K562 (cell line): ENCODE measurements around the gene CCDC106. TPM values are rescaled to one million over a fixed set of nuclear protein-coding genes. Genes with fewer than 3 reads are reported as not detected.

Experiments
- DIDO1 ChIP-seq: fragments of 450-650 bp; IDR thresholded peaks from 2 replicates; pipeline ENCODE4 v1.6.1; 2016; ENCODE audit warnings: low read depth, missing biosample characterization, missing genetic modification characterization
- ELF1 ChIP-seq: fragments of 200-800 bp; sonication (Bioruptor generic); IDR thresholded peaks from 2 replicates; pipeline ENCODE4 v1.6.1; 2016; ENCODE audit warnings: missing genetic modification characterization, missing compliant biosample characterization
- ETV5 ChIP-seq: sonication (generic); formaldehyde crosslinking; IDR thresholded peaks from 2 replicates; pipeline ENCODE4 v1.4.0; 2020; ENCODE audit warnings: low read depth, mild to moderate bottlenecking, missing genetic modification reagents
- JUNB ChIP-seq: fragments of 450-650 bp; formaldehyde crosslinking; conservative IDR thresholded peaks from 2 replicates; pipeline ENCODE4 v1.4.0; 2020; ENCODE audit warnings: mild to moderate bottlenecking
- KDM2B ChIP-seq: fragments of 250-450 bp; sonication (Bioruptor Pico); IDR thresholded peaks from 2 replicates; pipeline ENCODE4 v1.8.0; 2021; ENCODE audit warnings: mild to moderate bottlenecking, moderate library complexity
- SMC3 ChIP-seq: conservative IDR thresholded peaks from 2 replicates; pipeline ENCODE4 v1.6.1; 2011; ENCODE audit warnings: low read depth, low read length, improper control_type of control experiment; ENCODE audit not compliant: insufficient read depth
- TEAD2 ChIP-seq: fragments of 450-650 bp; IDR thresholded peaks from 2 replicates; pipeline ENCODE4 v1.6.1; 2016; ENCODE audit warnings: missing genetic modification characterization, control low read depth, missing compliant biosample characterization
- THRA ChIP-seq: fragments of 450-650 bp; IDR thresholded peaks from 2 replicates; pipeline ENCODE4 v1.6.1; 2017; ENCODE audit warnings: mild to moderate bottlenecking, moderate library complexity
- ZNF212 ChIP-seq: fragments of 450-650 bp; formaldehyde crosslinking; IDR thresholded peaks from 2 replicates; pipeline ENCODE4 v1.4.0; 2020; ENCODE audit warnings: mild to moderate bottlenecking
- ZNF695 ChIP-seq: fragments of 450-650 bp; formaldehyde crosslinking; IDR thresholded peaks from 2 replicates; pipeline ENCODE4 v1.4.0; 2020; ENCODE audit warnings: mild to moderate bottlenecking, moderate library complexity
- ZNF764 ChIP-seq: fragments of 250-450 bp; sonication (Bioruptor Pico); IDR thresholded peaks from 2 replicates; pipeline ENCODE4 v1.4.0; 2020; ENCODE audit warnings: low read depth, mild to moderate bottlenecking, moderate library complexity
- polyA plus RNA-seq, 8 experiments: library from polyadenylated mRNA; depleted of rRNA in 4 of 8; stranded (reverse) in 5 of 8; unstranded in 3 of 8; fragments of >200 nt; fragmentation: Nextera tagmentation in 2 of 8; fragmentation: Illumina TruSeq in 1 of 8; extraction: Ambion mirVana in 2 of 8; extraction: Trizol in 1 of 8; gene quantifications; 2 replicates each; pipeline versions ENCODE4 v1.2.1 to v1.2.3, GENCODE V29; 2011 to 2014; ENCODE audit warnings: inconsistent platforms in 1 of 8, missing spikeins in 1 of 8
- total RNA-seq, 7 experiments: library from RNA; depleted of rRNA in 6 of 7; stranded (reverse); fragments of >200 nt in 6 of 7; fragmentation: Illumina TruSeq in 2 of 7; extraction: Trizol in 2 of 7; gene quantifications; 2 replicates each; pipeline versions ENCODE4 v1.2.1 to v1.2.3, GENCODE V29; 2011 to 2021; ENCODE audit warnings: low replicate concordance in 1 of 7
- TF ChIP-seq, protein P1 (sequence below): fragments of 450-650 bp; IDR thresholded peaks from 2 replicates; pipeline ENCODE4 v1.6.1; 2018; ENCODE audit not compliant: partially characterized antibody
- TF ChIP-seq, protein P2 (sequence below): sonication (generic); formaldehyde crosslinking; IDR thresholded peaks from 2 replicates; pipeline ENCODE4 v1.8.1; 2023; ENCODE audit warnings: mild to moderate bottlenecking, missing genetic modification reagents, moderate library complexity
- TF ChIP-seq, protein P3 (sequence below): fragments of 450-650 bp; IDR thresholded peaks from 2 replicates; pipeline ENCODE4 v1.6.1; 2016; ENCODE audit warnings: missing biosample characterization, missing genetic modification characterization
- TF ChIP-seq, protein P4 (sequence below): sonication (generic); formaldehyde crosslinking; IDR thresholded peaks from 2 replicates; pipeline ENCODE4 v1.8.1; 2022; ENCODE audit warnings: missing genetic modification reagents
- TF ChIP-seq, protein P5 (sequence below): sonication (generic); formaldehyde crosslinking; IDR thresholded peaks from 2 replicates; pipeline ENCODE4 v1.8.0; 2023; ENCODE audit warnings: mild to moderate bottlenecking, missing genetic modification reagents

Gene CCDC106
- total and polyA plus RNA-seq, 9 of the 15 experiments (the other 6 are each of a cell fraction or from before 2014, with no cell fraction given): 0.10 to 27.5 (median 15.0) TPM; not detected in 1

- TF ChIP-seq, protein P1, sequence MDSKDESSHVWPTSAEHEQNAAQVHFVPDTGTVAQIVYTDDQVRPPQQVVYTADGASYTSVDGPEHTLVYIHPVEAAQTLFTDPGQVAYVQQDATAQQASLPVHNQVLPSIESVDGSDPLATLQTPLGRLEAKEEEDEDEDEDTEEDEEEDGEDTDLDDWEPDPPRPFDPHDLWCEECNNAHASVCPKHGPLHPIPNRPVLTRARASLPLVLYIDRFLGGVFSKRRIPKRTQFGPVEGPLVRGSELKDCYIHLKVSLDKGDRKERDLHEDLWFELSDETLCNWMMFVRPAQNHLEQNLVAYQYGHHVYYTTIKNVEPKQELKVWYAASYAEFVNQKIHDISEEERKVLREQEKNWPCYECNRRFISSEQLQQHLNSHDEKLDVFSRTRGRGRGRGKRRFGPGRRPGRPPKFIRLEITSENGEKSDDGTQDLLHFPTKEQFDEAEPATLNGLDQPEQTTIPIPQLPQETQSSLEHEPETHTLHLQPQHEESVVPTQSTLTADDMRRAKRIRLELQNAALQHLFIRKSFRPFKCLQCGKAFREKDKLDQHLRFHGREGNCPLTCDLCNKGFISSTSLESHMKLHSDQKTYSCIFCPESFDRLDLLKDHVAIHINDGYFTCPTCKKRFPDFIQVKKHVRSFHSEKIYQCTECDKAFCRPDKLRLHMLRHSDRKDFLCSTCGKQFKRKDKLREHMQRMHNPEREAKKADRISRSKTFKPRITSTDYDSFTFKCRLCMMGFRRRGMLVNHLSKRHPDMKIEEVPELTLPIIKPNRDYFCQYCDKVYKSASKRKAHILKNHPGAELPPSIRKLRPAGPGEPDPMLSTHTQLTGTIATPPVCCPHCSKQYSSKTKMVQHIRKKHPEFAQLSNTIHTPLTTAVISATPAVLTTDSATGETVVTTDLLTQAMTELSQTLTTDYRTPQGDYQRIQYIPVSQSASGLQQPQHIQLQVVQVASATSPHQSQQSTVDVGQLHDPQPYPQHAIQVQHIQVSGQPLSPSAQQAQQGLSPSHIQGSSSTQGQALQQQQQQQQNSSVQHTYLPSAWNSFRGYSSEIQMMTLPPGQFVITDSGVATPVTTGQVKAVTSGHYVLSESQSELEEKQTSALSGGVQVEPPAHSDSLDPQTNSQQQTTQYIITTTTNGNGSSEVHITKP: no peak
- TF ChIP-seq, protein P2, sequence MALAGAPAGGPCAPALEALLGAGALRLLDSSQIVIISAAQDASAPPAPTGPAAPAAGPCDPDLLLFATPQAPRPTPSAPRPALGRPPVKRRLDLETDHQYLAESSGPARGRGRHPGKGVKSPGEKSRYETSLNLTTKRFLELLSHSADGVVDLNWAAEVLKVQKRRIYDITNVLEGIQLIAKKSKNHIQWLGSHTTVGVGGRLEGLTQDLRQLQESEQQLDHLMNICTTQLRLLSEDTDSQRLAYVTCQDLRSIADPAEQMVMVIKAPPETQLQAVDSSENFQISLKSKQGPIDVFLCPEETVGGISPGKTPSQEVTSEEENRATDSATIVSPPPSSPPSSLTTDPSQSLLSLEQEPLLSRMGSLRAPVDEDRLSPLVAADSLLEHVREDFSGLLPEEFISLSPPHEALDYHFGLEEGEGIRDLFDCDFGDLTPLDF (CRISPR knock-in tag): no peak
- TF ChIP-seq THRA: no peak
- TF ChIP-seq ZNF764 (CRISPR knock-in tag): peak; percentile 57; the same call in 1 of the 2 replicates
- no peak for TF ChIP-seq ZNF695
- no peak for TF ChIP-seq ZNF212 (CRISPR knock-in tag)
- TF ChIP-seq ETV5 (CRISPR knock-in tag): 0 out of 2 replicates have a peak, but pooled peaks have one; percentile 7
- TF ChIP-seq, protein P3, sequence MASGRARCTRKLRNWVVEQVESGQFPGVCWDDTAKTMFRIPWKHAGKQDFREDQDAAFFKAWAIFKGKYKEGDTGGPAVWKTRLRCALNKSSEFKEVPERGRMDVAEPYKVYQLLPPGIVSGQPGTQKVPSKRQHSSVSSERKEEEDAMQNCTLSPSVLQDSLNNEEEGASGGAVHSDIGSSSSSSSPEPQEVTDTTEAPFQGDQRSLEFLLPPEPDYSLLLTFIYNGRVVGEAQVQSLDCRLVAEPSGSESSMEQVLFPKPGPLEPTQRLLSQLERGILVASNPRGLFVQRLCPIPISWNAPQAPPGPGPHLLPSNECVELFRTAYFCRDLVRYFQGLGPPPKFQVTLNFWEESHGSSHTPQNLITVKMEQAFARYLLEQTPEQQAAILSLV (tag): no peak
- no peak for TF ChIP-seq TEAD2 (tag)
- no peak for TF ChIP-seq JUNB
- TF ChIP-seq, protein P4, sequence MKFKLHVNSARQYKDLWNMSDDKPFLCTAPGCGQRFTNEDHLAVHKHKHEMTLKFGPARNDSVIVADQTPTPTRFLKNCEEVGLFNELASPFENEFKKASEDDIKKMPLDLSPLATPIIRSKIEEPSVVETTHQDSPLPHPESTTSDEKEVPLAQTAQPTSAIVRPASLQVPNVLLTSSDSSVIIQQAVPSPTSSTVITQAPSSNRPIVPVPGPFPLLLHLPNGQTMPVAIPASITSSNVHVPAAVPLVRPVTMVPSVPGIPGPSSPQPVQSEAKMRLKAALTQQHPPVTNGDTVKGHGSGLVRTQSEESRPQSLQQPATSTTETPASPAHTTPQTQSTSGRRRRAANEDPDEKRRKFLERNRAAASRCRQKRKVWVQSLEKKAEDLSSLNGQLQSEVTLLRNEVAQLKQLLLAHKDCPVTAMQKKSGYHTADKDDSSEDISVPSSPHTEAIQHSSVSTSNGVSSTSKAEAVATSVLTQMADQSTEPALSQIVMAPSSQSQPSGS (CRISPR knock-in tag): no peak; the same call in 1 of the 2 replicates
- TF ChIP-seq SMC3: no peak
- peak; percentile 63 for TF ChIP-seq ELF1 (tag)
- TF ChIP-seq, protein P5, sequence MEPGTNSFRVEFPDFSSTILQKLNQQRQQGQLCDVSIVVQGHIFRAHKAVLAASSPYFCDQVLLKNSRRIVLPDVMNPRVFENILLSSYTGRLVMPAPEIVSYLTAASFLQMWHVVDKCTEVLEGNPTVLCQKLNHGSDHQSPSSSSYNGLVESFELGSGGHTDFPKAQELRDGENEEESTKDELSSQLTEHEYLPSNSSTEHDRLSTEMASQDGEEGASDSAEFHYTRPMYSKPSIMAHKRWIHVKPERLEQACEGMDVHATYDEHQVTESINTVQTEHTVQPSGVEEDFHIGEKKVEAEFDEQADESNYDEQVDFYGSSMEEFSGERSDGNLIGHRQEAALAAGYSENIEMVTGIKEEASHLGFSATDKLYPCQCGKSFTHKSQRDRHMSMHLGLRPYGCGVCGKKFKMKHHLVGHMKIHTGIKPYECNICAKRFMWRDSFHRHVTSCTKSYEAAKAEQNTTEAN (CRISPR knock-in tag): no peak
- TF ChIP-seq KDM2B (CRISPR knock-in tag): no peak
- no peak for TF ChIP-seq DIDO1
Observed at GRCh38 chr19:55640577-55641425, 7.2 kb upstream of the CCDC106 start, which contains the start of gene ZNF580 (continued).
